HepG2 (cell line): Measurements from ENCODE around the gene POP7. TPM values are rescaled to one million over a fixed set of nuclear protein-coding genes. Genes with fewer than 3 reads are reported as not detected.

Experiments used
- ADNP ChIP-seq: sonication (generic); formaldehyde crosslinking; IDR thresholded peaks from 2 replicates; pipeline ENCODE4 v1.4.0; 2020; ENCODE audit warnings: missing genetic modification reagents
- CEBPG ChIP-seq: IDR thresholded peaks from 2 replicates; pipeline ENCODE4 v1.6.1; 2016
- DNMT3B ChIP-seq: conservative IDR thresholded peaks from 2 replicates; pipeline ENCODE4 v1.6.1; 2016; ENCODE audit warnings: missing biosample characterization, control low read depth
- FOSL2 ChIP-seq: sonication (generic); formaldehyde crosslinking; IDR thresholded peaks from 2 replicates; pipeline ENCODE4 v1.4.0; 2020; ENCODE audit warnings: missing genetic modification reagents
- FOXO4 ChIP-seq: sonication (generic); formaldehyde crosslinking; conservative IDR thresholded peaks from 2 replicates; pipeline ENCODE4 v1.8.1; 2023; ENCODE audit warnings: missing genetic modification reagents
- GLI4 ChIP-seq: sonication (generic); formaldehyde crosslinking; IDR thresholded peaks from 2 replicates; pipeline ENCODE4 v1.5.1; 2020; ENCODE audit warnings: missing genetic modification reagents, mild to moderate bottlenecking, moderate library complexity, borderline replicate concordance
- HNRNPK ChIP-seq: fragments of 200-400 bp; formaldehyde crosslinking; IDR thresholded peaks from 2 replicates; pipeline ENCODE4 v1.6.1; 2018; ENCODE audit warnings: low read length, low read depth, moderate library complexity, mild to moderate bottlenecking; ENCODE audit not compliant: poor library complexity, severe bottlenecking
- ONECUT2 ChIP-seq: sonication (generic); formaldehyde crosslinking; IDR thresholded peaks from 2 replicates; pipeline ENCODE4 v1.4.0; 2020; ENCODE audit warnings: missing genetic modification reagents
- PRDM4 ChIP-seq: sonication (generic); formaldehyde crosslinking; IDR thresholded peaks from 2 replicates; pipeline ENCODE4 v1.9.0; 2021; ENCODE audit warnings: missing genetic modification reagents, borderline replicate concordance
- RAD21 ChIP-seq: fragments of 450-650 bp; formaldehyde crosslinking; IDR thresholded peaks from 2 replicates; pipeline ENCODE4 v1.5.0; 2020; ENCODE audit warnings: mild to moderate bottlenecking
- RARA ChIP-seq: IDR thresholded peaks from 2 replicates; pipeline ENCODE4 v1.6.1; 2016; ENCODE audit warnings: missing genetic modification reagents, missing compliant biosample characterization
- SOX13 ChIP-seq, 3 experiments: fragments of 450-650 bp in 1 of 3; sonication (generic) in 1 of 3; formaldehyde crosslinking in 1 of 3; IDR thresholded peaks in 2 of 3; conservative IDR thresholded peaks in 1 of 3; 2 replicates each; pipeline versions ENCODE4 v1.5.0 to v1.6.1; 2016 to 2020; ENCODE audit warnings: antibody characterized with exemption in 1 of 3, mild to moderate bottlenecking in 1 of 3, missing compliant biosample characterization in 1 of 3, missing genetic modification reagents in 1 of 3, moderate library complexity in 1 of 3
- SRSF4 ChIP-seq: fragments of 200-400 bp; formaldehyde crosslinking; IDR thresholded peaks from one replicate; pipeline ENCODE4 v1.6.1; 2018; ENCODE audit warnings: mild to moderate bottlenecking, low read depth, low read length, moderate library complexity; ENCODE audit not compliant: poor library complexity, severe bottlenecking
- SSRP1 ChIP-seq: IDR thresholded peaks from 2 replicates; pipeline ENCODE4 v1.6.1; 2016; ENCODE audit warnings: control low read depth
- TERF1 ChIP-seq: sonication (generic); formaldehyde crosslinking; IDR thresholded peaks from 2 replicates; pipeline ENCODE4 v1.8.0; 2022; ENCODE audit warnings: mild to moderate bottlenecking, missing genetic modification reagents, moderate library complexity
- ZNF513 ChIP-seq: sonication (generic); formaldehyde crosslinking; conservative IDR thresholded peaks from 2 replicates; pipeline ENCODE4 v1.5.0; 2020; ENCODE audit warnings: missing genetic modification reagents
- ZNF549 ChIP-seq: sonication (generic); formaldehyde crosslinking; IDR thresholded peaks from 2 replicates; pipeline ENCODE4 v1.5.0; 2020; ENCODE audit warnings: missing genetic modification reagents
- ZNF569 ChIP-seq: sonication (generic); formaldehyde crosslinking; IDR thresholded peaks from 2 replicates; pipeline ENCODE4 v1.5.0; 2020; ENCODE audit warnings: mild to moderate bottlenecking, missing genetic modification reagents, moderate library complexity, borderline replicate concordance
- ZNF816 ChIP-seq: sonication (generic); formaldehyde crosslinking; IDR thresholded peaks from 2 replicates; pipeline ENCODE4 v1.8.0; 2022; ENCODE audit warnings: missing genetic modification reagents, mild to moderate bottlenecking, borderline replicate concordance
- ZNF883 ChIP-seq: sonication (generic); formaldehyde crosslinking; IDR thresholded peaks from 2 replicates; pipeline ENCODE4 v1.5.1; 2020; ENCODE audit warnings: mild to moderate bottlenecking, missing genetic modification reagents; ENCODE audit errors: not compliant biosample characterization
- polyA plus RNA-seq, 8 experiments: library from polyadenylated mRNA; depleted of rRNA in 3 of 8; stranded (reverse) in 7 of 8; unstranded in 1 of 8; fragments of >200 nt; fragmentation: Illumina TruSeq in 4 of 8; extraction: Trizol in 4 of 8; gene quantifications; 2 replicates each; pipeline versions ENCODE4 v1.2.1 to v1.2.3, GENCODE V29; 2011 to 2016; ENCODE audit warnings: low read depth in 4 of 8, missing spikeins in 1 of 8, mixed read lengths in 1 of 8; ENCODE audit not compliant: insufficient read depth in 1 of 8
- total RNA-seq, 5 experiments: library from RNA; depleted of rRNA; stranded (reverse); fragments of >200 nt; fragmentation: Illumina TruSeq; extraction: Trizol; gene quantifications; 2 replicates each; pipeline ENCODE4 v1.2.3, GENCODE V29; 2016; ENCODE audit warnings: low read depth in 1 of 5
- TF ChIP-seq, protein P1 (sequence below): sonication (generic); formaldehyde crosslinking; conservative IDR thresholded peaks from 2 replicates; pipeline ENCODE4 v1.4.0; 2020; ENCODE audit warnings: missing genetic modification reagents

POP7 gene
- total and polyA plus RNA-seq, 2 of the 13 experiments (the other 11 are each of a cell fraction or from before 2014, with no cell fraction given): 63.9 to 91.1 TPM

GRCh38 chr7:100673302-100673941, 32.5 kb upstream of the POP7 start, which contains the start of gene GNB2 (continued):
- TF ChIP-seq, protein P1, sequence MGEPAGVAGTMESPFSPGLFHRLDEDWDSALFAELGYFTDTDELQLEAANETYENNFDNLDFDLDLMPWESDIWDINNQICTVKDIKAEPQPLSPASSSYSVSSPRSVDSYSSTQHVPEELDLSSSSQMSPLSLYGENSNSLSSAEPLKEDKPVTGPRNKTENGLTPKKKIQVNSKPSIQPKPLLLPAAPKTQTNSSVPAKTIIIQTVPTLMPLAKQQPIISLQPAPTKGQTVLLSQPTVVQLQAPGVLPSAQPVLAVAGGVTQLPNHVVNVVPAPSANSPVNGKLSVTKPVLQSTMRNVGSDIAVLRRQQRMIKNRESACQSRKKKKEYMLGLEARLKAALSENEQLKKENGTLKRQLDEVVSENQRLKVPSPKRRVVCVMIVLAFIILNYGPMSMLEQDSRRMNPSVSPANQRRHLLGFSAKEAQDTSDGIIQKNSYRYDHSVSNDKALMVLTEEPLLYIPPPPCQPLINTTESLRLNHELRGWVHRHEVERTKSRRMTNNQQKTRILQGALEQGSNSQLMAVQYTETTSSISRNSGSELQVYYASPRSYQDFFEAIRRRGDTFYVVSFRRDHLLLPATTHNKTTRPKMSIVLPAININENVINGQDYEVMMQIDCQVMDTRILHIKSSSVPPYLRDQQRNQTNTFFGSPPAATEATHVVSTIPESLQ (CRISPR knock-in tag): no peak
- TF ChIP-seq TERF1 (CRISPR knock-in tag) (no peak), SOX13 (IDR thresholded peaks at IDR 0.05) (no peak; the same call in 1 of the 2 replicates), SOX13 (CRISPR knock-in tag; conservative IDR thresholded peaks at IDR 0.05 in 1 of 2, IDR thresholded peaks at IDR 0.05 in 1 of 2) (no peak), HNRNPK (no peak), ZNF549 (no peak), ZNF513 (CRISPR knock-in tag) (no peak), ADNP (no peak), DNMT3B (CRISPR knock-in tag) (no peak; the same call in 1 of the 2 replicates), FOXO4 (CRISPR knock-in tag) (no peak), ZNF883 (CRISPR knock-in tag) (no peak), PRDM4 (CRISPR knock-in tag) (0 out of 2 replicates have a peak, but pooled peaks have one; percentile 25), SSRP1 (CRISPR knock-in tag) (no peak), ZNF816 (CRISPR knock-in tag) (no peak), RARA (peak; percentile 6; the same call in 1 of the 2 replicates), GLI4 (no peak), ZNF569 (CRISPR knock-in tag) (no peak), FOSL2 (CRISPR knock-in tag) (peak; percentile 67), RAD21 (CRISPR knock-in tag) (peak; percentile 73), ONECUT2 (CRISPR knock-in tag) (no peak), CEBPG (CRISPR knock-in tag) (no peak), SRSF4 (no peak)
